H9 (cell line): Measurements from ENCODE around the gene ALPG. TPM values are rescaled to one million over a fixed set of nuclear protein-coding genes. Genes with fewer than 3 reads are reported as not detected.

Source experiments
- DNase-seq: peaks from one replicate; pipeline ENCODE4 v3.0.0-alpha.2; 2017
- H2AFZ ChIP-seq: one replicate; pipeline ENCODE4 v1.6.1; 2013; ENCODE audit warnings: mild to moderate bottlenecking, low read length, control low read depth, moderate library complexity
- H2AK5ac ChIP-seq: 2 replicates; pipeline ENCODE4 v1.6.1; 2013; ENCODE audit warnings: low read length, control low read depth, mixed read lengths; ENCODE audit not compliant: insufficient read length
- H2BK120ac ChIP-seq: one replicate; pipeline ENCODE4 v1.6.1; 2013; ENCODE audit warnings: low read depth, mild to moderate bottlenecking, low read length, control low read depth, inconsistent platforms; ENCODE audit not compliant: poor library complexity, severe bottlenecking
- H2BK12ac ChIP-seq: 2 replicates; pipeline ENCODE4 v1.6.1; 2013; ENCODE audit warnings: low read length, control low read depth, mixed read lengths, low read depth; ENCODE audit not compliant: insufficient read length
- H2BK15ac ChIP-seq: 2 replicates; pipeline ENCODE4 v1.6.1; 2013; ENCODE audit warnings: low read depth, low read length, control low read depth
- H2BK20ac ChIP-seq: one replicate; pipeline ENCODE4 v1.6.1; 2013; ENCODE audit warnings: low read depth, mild to moderate bottlenecking, low read length, control low read depth, inconsistent platforms; ENCODE audit not compliant: poor library complexity, severe bottlenecking
- H2BK5ac ChIP-seq: 2 replicates; pipeline ENCODE4 v1.6.1; 2013; ENCODE audit warnings: low read length, control low read depth, mixed read lengths; ENCODE audit not compliant: insufficient read length
- H3K14ac ChIP-seq: 2 replicates; pipeline ENCODE4 v1.6.1; 2013; ENCODE audit warnings: low read length, control low read depth; ENCODE audit not compliant: insufficient read depth
- H3K18ac ChIP-seq: 2 replicates; pipeline ENCODE4 v1.6.1; 2013; ENCODE audit warnings: low read depth, mild to moderate bottlenecking, mixed read lengths, low read length, control low read depth; ENCODE audit not compliant: insufficient read length
- H3K23ac ChIP-seq: 2 replicates; pipeline ENCODE4 v1.6.1; 2013; ENCODE audit warnings: low read length, control low read depth, mixed read lengths, low read depth; ENCODE audit not compliant: insufficient read length
- H3K23me2 ChIP-seq: 2 replicates; pipeline ENCODE4 v1.6.1; 2013; ENCODE audit warnings: low read depth, mild to moderate bottlenecking, mixed read lengths, low read length, control low read depth; ENCODE audit not compliant: insufficient read length, poor library complexity, severe bottlenecking
- H3K27ac ChIP-seq: 2 replicates; pipeline ENCODE4 v1.5.1; 2013; ENCODE audit warnings: low read length, control low read depth, mixed read lengths, low read depth; ENCODE audit not compliant: insufficient read length
- H3K27me3 ChIP-seq: 2 replicates; pipeline ENCODE4 v1.6.1; 2013; ENCODE audit warnings: low read length, control low read depth, inconsistent platforms; ENCODE audit not compliant: insufficient read depth
- H3K4ac ChIP-seq: 2 replicates; pipeline ENCODE4 v1.6.1; 2013; ENCODE audit warnings: low read depth, mild to moderate bottlenecking, control low read depth, inconsistent platforms, low read length, moderate library complexity
- H3K4me1 ChIP-seq: 2 replicates; pipeline ENCODE4 v1.6.1; 2013; ENCODE audit warnings: low read length, control low read depth, inconsistent platforms; ENCODE audit not compliant: insufficient read depth
- H3K4me2 ChIP-seq: 2 replicates; pipeline ENCODE4 v1.6.1; 2013; ENCODE audit warnings: low read length, control low read depth, mixed read lengths; ENCODE audit not compliant: insufficient read length, insufficient read depth
- H3K56ac ChIP-seq: 2 replicates; pipeline ENCODE4 v1.6.1; 2013; ENCODE audit warnings: low read depth, mild to moderate bottlenecking, mixed read lengths, low read length, control low read depth; ENCODE audit not compliant: insufficient read length
- H3K79me1 ChIP-seq: 2 replicates; pipeline ENCODE4 v1.6.1; 2013; ENCODE audit warnings: low read depth, mild to moderate bottlenecking, moderate library complexity, low read length, control low read depth, inconsistent platforms; ENCODE audit not compliant: insufficient read depth, poor library complexity, severe bottlenecking
- H3K79me2 ChIP-seq: 2 replicates; pipeline ENCODE4 v1.6.1; 2013; ENCODE audit warnings: low read length, control low read depth, inconsistent platforms; ENCODE audit not compliant: insufficient read depth
- H3K9ac ChIP-seq: 2 replicates; pipeline ENCODE4 v1.6.1; 2013; ENCODE audit warnings: low read length, control low read depth, mixed read lengths; ENCODE audit not compliant: insufficient read length; ENCODE audit errors: extremely low read depth
- H3K9me3 ChIP-seq: one replicate; pipeline ENCODE4 v1.6.1; 2013; ENCODE audit warnings: low read depth, low read length, inconsistent platforms; ENCODE audit not compliant: control insufficient read depth
- H3T11ph ChIP-seq: one replicate; pipeline ENCODE4 v1.6.1; 2013; ENCODE audit warnings: mild to moderate bottlenecking, low read length, control low read depth, inconsistent platforms
- H4K20me1 ChIP-seq: one replicate; pipeline ENCODE4 v1.6.1; 2013; ENCODE audit not compliant: control insufficient read depth, insufficient read length, insufficient read depth
- H4K5ac ChIP-seq: 2 replicates; pipeline ENCODE4 v1.6.1; 2013; ENCODE audit warnings: low read depth, mild to moderate bottlenecking, mixed read lengths, low read length, control low read depth; ENCODE audit not compliant: insufficient read length
- H4K8ac ChIP-seq: replicated peaks from 2 replicates; pipeline ENCODE4 v1.6.1; 2013; ENCODE audit warnings: low read length, control low read depth, mixed read lengths, low read depth; ENCODE audit not compliant: insufficient read length
- H4K91ac ChIP-seq: 2 replicates; pipeline ENCODE4 v1.6.1; 2013; ENCODE audit warnings: low read depth, mild to moderate bottlenecking, moderate library complexity, mixed read lengths, low read length, control low read depth; ENCODE audit not compliant: insufficient read length
- H3K27ac Mint-ChIP-seq, 3 experiments: 2 replicates in 2 of 3; 3 replicates in 1 of 3; pipeline ENCODE4 v1.8.0; 2020 to 2021; ENCODE audit warnings: mixed read lengths in 3 of 3, mild to moderate bottlenecking in 1 of 3, moderate library complexity in 1 of 3
- H3K27me3 Mint-ChIP-seq: 2 replicates; pipeline ENCODE4 v1.8.0; 2021; ENCODE audit warnings: low read depth, mild to moderate bottlenecking, moderate library complexity, mixed read lengths
- H3K36me3 Mint-ChIP-seq, 3 experiments: 2 replicates in 2 of 3; 3 replicates in 1 of 3; pipeline ENCODE4 v1.8.0; 2020 to 2021; ENCODE audit warnings: low read depth in 3 of 3, mixed read lengths in 3 of 3; ENCODE audit not compliant: insufficient read depth in 1 of 3
- H3K4me1 Mint-ChIP-seq, 2 experiments: 2 replicates each; pipeline ENCODE4 v1.8.0; 2020; ENCODE audit warnings: mixed read lengths in 2 of 2
- H3K4me3 Mint-ChIP-seq, 2 experiments: 2 replicates in 1 of 2; 3 replicates in 1 of 2; pipeline ENCODE4 v1.8.0; 2020 to 2021; ENCODE audit warnings: mild to moderate bottlenecking in 2 of 2, mixed read lengths in 2 of 2, moderate library complexity in 1 of 2
- H3K9me3 Mint-ChIP-seq, 2 experiments: 2 replicates in 1 of 2; 3 replicates in 1 of 2; pipeline ENCODE4 v1.8.0; 2020; ENCODE audit warnings: mild to moderate bottlenecking in 2 of 2, mixed read lengths in 2 of 2, moderate library complexity in 1 of 2
- CTCF ChIP-seq: fragments of 200-600 bp; sonication (generic); conservative IDR thresholded peaks from 3 replicates; pipeline ENCODE4 v1.8.0; 2021; ENCODE audit warnings: antibody characterized with exemption, mild to moderate bottlenecking
- WGBS: extraction: QIAGEN DNeasy Blood & Tissue Kit; methylation state at CpG from one replicate; pipeline ENCODE4 v1.1.7; 2013; ENCODE audit warnings: missing lambda C conversion rate, low lambda C conversion rate, mixed read lengths; ENCODE audit not compliant: insufficient read length; ENCODE audit errors: extremely low coverage; 5-methylcytosine and 5-hydroxymethylcytosine counted together
- total RNA-seq: library from RNA; stranded (reverse); gene quantifications from 2 replicates; pipeline ENCODE4 v1.2.1, GENCODE V29; 2021

Gene ALPG
- total RNA-seq, 1 experiment from 2014 or later = 1.3 TPM

GRCh38 chr2:232375164-232375563 lies 31.5 kb upstream of the ALPG start:
- Histone ChIP-seq H3K27me3 (no peaks in the 10 kb centered on the region), H4K5ac (no peak overlapping the region), H2AK5ac (no peak overlapping the region), H3K27ac (no peak overlapping the region), H2BK12ac (no peak overlapping the region), H3K4ac (no peak overlapping the region), H3K9ac (no peak overlapping the region), H3K79me1 (no peaks in the 10 kb centered on the region), H4K91ac (no peak overlapping the region), H2BK120ac (no peak overlapping the region), H3K9me3 (no peaks in the 10 kb centered on the region), H2AFZ (no peak overlapping the region), H3K14ac (no peak overlapping the region), H3K4me2 (no peak overlapping the region), H3T11ph (no peak overlapping the region), H3K79me2 (no peaks in the 10 kb centered on the region), H4K8ac (no peak overlapping the region), H3K18ac (no peak overlapping the region), H2BK20ac (no peak overlapping the region), H2BK15ac (no peak overlapping the region), H4K20me1 (no peaks in the 10 kb centered on the region), H3K23me2 (no peaks in the 10 kb centered on the region), H3K56ac (no peak overlapping the region), H2BK5ac (no peak overlapping the region), H3K4me1 (peaks cover 2% of the 10 kb centered on the region; the same call in 1 of the 2 replicates), H3K23ac (no peak overlapping the region)
- H3K27me3 Mint-ChIP-seq = peaks cover 8% of the 10 kb centered on the region
- H3K4me1 Mint-ChIP-seq = peaks cover 20 to 29% of the 10 kb centered on the region in 2 experiments
- H3K36me3 Mint-ChIP-seq = peaks cover 0 to 2% (median 0%) of the 10 kb centered on the region in 3 experiments; a peak in 1 of 7 replicates
- H3K4me3 Mint-ChIP-seq = 0 out of 5 replicates have a peak overlapping the region, but pooled peaks of 1 of the 2 experiments have one; percentile 26
- WGBS = no CpG with 5 or more reads among the region's 12 CpGs
- peak overlapping the region in 1 of 3 experiments; percentile 49; a peak in 2 of 7 replicates for H3K27ac Mint-ChIP-seq
- DNase-seq = no peak
- no peaks in the 10 kb centered on the region for H3K9me3 Mint-ChIP-seq
- TF ChIP-seq CTCF = no peak
